NCI-H2227 (cell line): ENCODE measurements around the gene SLC25A44.
A peak's percentile ranks its signal among the peaks of the same experiment; 100 is the strongest.

Source experiments
- DNase-seq: peaks from one replicate; lab custom pipeline; 2025; ENCODE audit not compliant: unreplicated experiment; lab: John Stamatoyannopoulos, UW

SLC25A44 gene

DNA sequence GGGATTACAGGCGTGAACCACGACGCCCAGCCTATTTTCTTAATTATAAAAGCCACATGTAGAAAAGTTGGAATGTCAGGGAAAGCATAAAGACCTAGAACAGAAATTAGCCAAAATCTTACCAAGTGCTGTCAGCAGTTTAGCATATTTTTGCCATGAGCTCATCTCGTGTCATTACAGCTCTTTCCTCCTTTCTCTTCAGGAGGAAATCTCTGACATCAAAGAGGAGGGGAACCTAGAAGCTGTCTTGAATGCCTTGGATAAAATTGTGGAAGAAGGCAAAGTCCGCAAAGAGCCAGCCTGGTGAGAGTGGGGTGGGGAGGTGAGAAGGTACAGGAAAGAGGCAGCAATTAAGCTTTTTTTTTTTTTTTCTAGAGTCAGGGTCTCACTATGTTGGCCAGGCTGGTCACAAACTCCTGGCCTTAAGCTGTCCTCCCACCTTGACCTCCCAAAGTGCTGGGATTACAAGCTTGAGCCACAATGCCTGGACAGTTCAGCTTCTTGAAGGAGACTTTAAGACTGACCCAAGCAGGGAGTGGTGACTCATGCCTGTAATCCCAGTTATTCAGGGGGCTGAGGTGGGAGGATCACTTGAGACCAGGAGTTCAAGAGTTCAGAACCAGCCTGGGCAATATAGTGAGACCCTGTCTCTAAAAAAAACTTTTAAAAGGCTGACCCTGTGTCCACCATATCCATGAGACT, 39.7 kb downstream of the SLC25A44 start:
- DNase-seq = no peak

DNA sequence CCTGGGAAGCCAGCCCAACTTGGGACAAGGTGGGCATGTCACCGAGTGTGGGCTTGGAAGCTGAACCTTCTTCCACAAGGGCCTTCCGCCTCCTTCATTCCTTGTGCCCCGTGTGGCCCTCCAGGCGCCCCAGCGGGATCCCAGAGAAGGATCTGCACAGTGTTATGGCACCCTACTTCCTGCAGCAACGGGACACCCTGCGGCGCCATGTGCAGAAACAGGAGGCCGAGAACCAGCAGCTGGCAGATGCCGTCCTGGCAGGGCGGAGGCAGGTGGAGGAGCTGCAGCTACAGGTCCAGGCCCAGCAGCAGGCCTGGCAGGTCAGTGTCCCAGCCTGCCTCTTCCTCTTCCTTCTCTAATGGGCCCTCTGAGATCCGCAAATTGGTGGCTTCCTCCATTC, 42.3 kb downstream of the SLC25A44 start:
- no peak for DNase-seq

GRCh38 chr1:156238248-156238647, 44.3 kb downstream of the SLC25A44 start:
- no peak for DNase-seq

DNA sequence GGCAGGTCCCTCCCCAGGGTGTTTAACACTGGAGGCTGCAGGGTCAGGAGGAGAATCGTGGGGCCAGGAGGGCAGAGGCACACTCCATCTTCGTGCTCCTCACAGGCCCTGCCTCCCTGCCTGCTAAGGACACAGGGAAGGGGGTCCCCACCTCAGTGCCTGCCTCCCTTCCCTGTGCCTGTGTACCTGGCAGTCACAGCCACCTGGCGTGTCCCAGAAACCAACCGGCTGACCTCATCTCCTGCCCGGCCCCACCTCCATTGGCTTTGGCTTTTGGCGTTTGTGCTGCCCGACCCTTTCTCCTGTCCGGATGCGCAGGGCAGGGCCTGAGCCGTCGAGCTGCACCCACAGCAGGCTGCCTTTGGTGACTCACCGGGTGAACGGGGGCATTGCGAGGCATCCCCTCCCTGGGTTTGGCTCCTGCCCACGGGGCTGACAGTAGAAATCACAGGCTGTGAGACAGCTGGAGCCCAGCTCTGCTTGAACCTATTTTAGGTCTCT, 47.5 kb downstream of the SLC25A44 start:
- no peak for DNase-seq

GRCh38 chr1:156241926-156242325, 48.0 kb downstream of the SLC25A44 start, which contains the start of gene BGLAP:
TSS of gene BGLAP (plus strand) at chr1:156242184. CDS start at chr1:156242232, 48 bp downstream.
- DNase-seq = no peak

DNA sequence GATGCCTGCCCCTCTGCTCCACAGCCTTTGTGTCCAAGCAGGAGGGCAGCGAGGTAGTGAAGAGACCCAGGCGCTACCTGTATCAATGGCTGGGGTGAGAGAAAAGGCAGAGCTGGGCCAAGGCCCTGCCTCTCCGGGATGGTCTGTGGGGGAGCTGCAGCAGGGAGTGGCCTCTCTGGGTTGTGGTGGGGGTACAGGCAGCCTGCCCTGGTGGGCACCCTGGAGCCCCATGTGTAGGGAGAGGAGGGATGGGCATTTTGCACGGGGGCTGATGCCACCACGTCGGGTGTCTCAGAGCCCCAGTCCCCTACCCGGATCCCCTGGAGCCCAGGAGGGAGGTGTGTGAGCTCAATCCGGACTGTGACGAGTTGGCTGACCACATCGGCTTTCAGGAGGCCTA, 48.8 kb downstream of the SLC25A44 start:
- no peak for DNase-seq

GRCh38 chr1:156244126-156244525, 50.2 kb downstream of the SLC25A44 start:
- DNase-seq = no peak

DNA sequence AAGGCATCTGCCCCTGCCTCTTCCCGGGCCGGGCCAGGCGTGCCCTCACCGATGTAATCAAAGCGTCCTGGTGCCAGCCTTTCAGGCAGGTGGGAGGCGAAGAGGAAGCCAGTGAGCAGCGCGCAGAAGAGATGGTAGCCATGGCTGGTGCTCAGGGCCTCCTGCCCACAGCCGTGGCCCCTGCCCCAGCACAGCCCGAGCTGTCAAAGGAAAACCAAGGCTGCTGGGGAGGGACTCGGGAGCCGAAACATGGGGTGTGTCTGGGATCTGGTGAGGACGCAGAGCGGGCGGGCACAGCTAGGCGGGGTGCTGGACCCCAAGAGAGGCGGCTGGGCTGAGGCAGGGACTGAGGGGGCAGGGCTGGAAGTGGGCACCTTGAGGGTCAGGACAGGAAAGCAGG, 50.8 kb downstream of the SLC25A44 start:
- DNase-seq = no peak

- DNase-seq = no peak
These were observed 51.7 kb downstream of the SLC25A44 start for GRCh38 chr1:156245451-156246232.

GRCh38 chr1:156246241-156246780, 52.4 kb downstream of the SLC25A44 start:
- no peak for DNase-seq

DNA sequence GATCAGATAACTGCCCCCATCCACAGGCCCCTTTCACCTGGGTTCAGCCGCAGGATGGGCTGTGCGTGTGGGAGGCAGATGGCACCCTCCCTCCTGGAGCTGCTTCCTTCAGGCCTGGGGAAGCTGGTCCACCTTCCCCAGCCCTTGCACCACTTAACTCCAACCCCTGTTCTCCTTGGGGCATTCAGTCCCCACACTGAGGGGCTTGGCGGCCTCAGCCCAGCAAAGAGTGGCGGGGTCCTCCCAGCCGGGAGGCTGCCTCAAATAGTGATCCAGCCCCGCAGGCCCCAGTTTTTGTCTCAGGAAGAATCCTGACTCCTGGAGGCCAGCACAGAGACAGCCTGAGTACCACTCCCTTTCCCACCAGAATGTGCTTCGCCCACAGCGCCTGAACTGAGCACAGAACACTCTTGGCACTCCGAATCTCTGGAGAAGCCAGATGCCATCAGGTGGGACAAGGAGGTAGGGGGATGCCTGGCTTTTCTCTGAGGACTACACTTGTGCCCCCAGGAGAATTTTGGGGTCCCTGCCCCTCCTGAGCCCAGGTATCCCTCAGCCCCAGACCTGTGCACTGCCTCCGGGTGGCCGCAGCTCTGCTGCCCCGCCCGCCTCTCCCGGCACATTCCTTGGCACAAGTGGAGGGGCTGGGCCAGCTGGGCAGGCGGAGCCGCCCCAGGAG, 53.0 kb downstream of the SLC25A44 start:
- DNase-seq = no peak

DNA sequence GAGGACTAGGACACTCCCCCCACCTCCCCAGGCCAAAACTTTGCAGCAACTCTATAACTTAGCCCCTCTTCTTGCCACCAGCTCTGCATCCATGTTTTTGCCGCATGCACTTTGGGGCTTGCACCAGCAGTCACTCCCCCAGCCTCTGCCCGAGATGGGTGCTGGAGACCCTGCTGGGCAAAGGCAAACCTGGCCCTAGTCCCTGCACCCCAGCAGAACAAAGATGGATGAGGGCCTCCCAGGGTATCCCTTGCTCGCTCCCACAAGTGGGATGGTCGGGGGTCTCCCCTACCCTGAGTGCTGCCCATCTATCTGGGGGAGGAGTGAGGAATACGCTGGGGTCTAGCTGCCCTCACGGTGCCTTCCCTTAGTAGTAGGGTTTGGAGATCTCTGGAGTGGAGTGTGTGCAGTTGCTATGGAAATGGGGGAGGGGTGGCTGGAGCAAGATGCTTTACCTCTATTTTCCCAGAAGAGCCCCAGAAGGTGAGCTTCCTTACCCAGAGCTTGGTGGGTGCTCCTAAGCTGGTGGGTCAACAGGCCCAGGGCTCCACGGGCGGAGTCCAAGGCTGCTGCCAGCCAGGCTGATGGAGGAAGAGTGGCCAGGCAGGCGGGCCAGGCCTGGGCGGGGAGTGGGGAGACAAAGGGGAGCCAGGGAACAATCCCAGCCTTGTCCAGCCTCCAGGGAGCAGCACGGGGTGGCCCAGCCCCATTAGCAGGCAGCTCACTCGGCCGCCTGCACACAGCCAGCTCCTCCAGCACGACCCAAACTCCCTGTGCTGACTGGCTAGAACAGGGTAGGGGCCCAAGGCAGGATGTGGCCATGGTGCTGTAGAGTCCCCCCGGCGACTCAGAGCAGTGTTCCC, 53.8 kb downstream of the SLC25A44 start, which contains the start of gene PAQR6:
Gene PAQR6 (minus strand): TSS at position 597 of the 863 bp plus-strand sequence. CDS start 1,325 bp downstream, outside the sequence.
- DNase-seq = no peak

DNA sequence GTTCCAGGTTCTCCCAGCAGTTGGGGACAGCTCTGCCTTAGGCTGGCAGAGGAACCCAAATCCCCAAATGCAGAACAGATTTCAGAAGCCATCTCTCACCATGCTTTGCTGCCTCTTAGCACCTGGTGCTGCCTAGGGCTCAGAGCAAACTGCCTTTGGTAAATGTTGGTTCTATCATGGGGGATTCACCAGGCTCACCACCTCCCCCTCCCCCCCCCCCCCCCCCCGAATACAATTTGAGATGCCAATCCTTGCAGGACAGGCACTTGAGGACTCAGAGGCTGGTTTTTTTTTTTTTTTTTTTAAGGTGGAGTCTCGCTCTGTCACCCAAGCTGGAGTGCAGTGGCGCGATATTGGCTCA, 54.4 kb downstream of the SLC25A44 start:
- no peak for DNase-seq

DNA sequence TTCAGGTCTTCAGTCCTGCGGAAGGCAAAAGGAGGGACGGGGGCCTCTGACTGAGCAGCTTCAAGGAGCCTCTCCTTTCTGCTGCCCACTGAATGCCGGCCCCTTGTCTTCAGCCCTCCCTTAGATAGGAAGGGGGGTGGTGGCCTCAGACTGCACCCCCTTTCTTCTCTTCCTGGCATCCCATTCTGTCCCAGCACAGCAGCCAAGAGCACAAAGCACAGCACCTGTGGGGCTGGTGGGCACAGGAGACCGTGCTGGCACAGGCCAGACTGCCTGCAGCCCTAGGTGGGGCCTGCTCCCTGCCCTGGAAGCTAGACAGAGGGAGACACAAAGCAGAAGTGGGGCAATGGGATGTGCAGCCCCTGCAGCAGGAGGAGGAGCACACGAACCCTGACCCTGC, 55.7 kb downstream of the SLC25A44 start:
- DNase-seq = no peak

DNA sequence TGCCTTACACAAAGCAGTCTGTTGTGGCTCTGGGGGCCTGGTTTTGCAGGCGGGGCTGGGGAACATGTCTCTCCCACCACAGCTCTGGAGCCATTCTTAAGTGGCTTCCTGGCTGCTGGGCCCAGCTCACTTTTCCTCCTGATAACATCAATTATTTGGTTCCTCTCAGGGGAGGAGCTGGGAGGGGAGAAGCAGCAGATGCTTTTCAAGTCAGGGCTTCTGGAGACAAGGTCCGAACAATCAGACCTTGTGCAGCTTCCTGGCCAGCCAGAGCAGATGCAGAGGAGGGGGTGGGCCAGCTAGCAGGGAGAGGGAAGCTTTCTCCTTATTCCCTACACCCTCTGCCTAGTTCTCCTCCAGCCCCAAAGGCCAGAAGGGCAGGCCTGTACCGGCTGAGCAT, 57.6 kb downstream of the SLC25A44 start:
- DNase-seq = peak; percentile 85

DNA sequence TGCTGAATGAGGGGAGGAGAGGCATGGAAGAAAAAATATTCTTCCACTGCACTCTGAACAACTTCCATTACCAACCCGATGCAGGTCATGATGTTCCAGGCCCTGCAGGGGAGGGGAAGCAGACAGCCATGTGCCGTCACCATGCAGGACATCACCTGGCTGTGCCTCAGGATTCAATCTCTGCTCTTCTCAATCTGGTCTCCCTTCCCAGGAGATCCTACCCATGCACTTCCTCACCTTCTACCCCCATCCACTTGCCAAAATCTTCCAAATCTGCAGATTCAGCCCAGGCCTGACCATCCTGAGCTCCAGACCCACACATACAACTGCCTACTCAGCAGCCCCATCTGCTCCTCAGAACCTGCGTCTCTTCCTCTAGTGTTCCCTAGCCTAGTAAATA, 59.7 kb downstream of the SLC25A44 start:
- DNase-seq = no peak

DNA sequence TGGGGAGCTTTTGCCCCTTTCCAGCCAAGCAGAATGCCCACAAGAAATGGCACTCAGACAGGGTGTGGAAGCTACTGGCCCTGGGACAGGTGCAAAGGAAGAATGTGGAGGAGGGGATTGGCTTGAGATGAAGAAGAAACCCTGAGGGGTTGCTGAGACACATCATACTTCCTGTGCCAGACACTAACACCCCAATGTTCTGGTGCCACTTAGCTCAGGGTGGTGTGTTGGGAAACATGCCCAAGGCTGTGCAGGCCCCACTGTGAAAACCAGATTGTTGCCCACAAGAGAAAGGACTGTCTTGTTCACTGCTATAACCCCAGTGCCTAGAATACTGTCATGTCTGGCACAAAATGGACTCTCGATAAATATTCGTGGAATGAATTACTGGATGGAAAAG, 63.8 kb downstream of the SLC25A44 start:
- no peak for DNase-seq

DNA sequence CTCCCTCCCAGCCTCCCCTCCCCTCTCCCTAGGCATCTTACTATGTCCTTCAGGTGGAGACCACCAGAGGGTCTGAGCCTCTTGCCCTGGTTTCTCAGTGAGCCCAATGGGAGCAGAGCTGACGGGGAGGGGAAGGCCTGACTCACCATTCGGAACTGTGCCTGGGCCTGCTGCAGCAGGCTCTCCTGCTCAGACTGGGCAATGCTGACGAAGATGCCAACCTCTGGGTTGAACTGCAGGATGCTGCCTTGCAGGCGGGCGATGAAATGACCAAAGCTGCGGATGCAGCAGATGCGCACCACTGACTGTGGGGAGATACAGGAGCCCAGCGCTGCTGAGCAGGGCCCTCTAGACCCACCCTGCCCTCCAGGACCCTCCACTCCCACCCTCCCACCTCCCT, 65.0 kb downstream of the SLC25A44 start:
- DNase-seq = no peak

GRCh38 chr1:156259805-156260204, 65.9 kb downstream of the SLC25A44 start:
- DNase-seq = no peak

DNA sequence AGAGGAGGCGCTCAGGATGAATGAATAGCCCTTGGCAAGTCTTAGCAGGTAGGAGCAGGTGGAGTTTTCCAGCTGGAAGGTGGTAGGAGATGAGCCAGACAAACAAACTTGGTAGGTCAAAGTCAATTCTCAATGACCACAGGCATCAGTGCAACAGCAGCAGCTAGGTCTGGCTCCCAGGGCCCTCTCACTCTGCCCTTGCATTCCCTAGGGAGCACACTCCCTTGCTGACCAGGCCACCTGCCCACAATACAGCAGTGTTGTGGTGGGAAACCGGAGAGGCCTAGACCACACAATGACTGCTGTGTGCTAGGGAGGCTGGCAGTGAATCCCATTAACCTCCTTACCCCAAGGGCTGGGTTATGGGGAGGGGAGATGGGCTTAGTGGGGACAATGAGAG, 67.0 kb downstream of the SLC25A44 start:
- DNase-seq = no peak
